SIG-M5 (cell line): ENCODE measurements around the gene FOXO3.

Source experiments
- DNase-seq: peaks from one replicate; lab custom pipeline; 2025; lab: John Stamatoyannopoulos, UW

Gene FOXO3

GRCh38 chr6:108714766-108715414 is 154.2 kb downstream of the FOXO3 start:
- DNase-seq: no peak

- no peak for DNase-seq
Observed at GRCh38 chr6:108715832-108716231, 155.1 kb downstream of the FOXO3 start.

- DNase-seq: no peak
Observed at GRCh38 chr6:108716801-108717791, 156.4 kb downstream of the FOXO3 start.

- DNase-seq: no peak
Observed at GRCh38 chr6:108719477-108719876, 158.8 kb downstream of the FOXO3 start.

- no peak for DNase-seq
Observed at GRCh38 chr6:108720827-108721226, 160.1 kb downstream of the FOXO3 start.

GRCh38 chr6:108721286-108721685 is 160.6 kb downstream of the FOXO3 start:
- no peak for DNase-seq

- no peak for DNase-seq
Observed at GRCh38 chr6:108723594-108723993, 162.9 kb downstream of the FOXO3 start.

- no peak for DNase-seq
Observed at GRCh38 chr6:108726726-108727339, 166.1 kb downstream of the FOXO3 start.

- DNase-seq: no peak
Observed at GRCh38 chr6:108727966-108728730, 167.4 kb downstream of the FOXO3 start.

GRCh38 chr6:108728826-108729225 is 168.1 kb downstream of the FOXO3 start:
- DNase-seq: no peak

GRCh38 chr6:108730635-108731515 is 170.2 kb downstream of the FOXO3 start:
- DNase-seq: no peak

- DNase-seq: no peak
Observed at GRCh38 chr6:108732091-108732870, 171.6 kb downstream of the FOXO3 start.

- DNase-seq: no peak
Observed at GRCh38 chr6:108733051-108733450, 172.3 kb downstream of the FOXO3 start.

- no peak for DNase-seq
Observed at GRCh38 chr6:108733706-108734265, 173.1 kb downstream of the FOXO3 start.
